ENCODE results near the gene PCBP4.

PCBP4 gene

DNA sequence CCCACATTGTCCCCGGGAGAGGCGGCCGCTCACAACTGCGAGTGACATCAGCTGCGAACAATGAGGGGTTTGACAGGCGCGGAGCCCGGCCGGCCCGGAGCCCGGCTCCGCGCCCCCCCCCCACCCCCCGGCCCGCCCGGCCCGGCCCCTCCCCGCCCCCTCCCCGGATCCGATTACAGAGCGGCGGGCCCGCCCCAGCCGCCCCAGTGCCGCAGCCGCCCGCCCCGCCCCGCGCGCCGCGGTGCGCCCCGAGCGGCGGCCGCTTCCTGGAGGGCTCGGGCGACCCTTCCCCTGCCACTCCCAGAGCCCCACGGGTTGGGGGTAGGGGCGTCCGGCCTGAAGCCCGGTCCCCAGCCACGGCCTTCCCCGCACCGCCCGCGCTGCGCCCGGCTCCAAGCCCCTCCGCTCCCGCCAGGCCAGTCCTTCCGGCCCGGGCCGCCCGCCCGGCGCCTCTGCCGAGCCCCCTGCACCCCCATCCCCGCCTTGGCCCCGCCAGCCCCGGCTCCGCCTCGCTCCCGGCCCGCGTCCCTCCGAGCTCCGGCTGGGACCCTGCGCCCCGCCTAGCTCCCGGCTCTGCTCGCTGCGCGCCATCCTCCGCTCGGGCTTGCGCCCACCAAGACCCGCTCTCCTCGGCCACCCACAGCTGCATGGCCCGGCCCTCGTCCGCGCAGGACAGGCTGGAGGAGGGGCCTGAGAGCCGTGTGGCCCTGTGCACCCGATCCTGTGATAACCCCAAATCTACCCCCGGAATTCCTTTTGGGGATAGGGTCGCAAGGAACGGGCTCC is at the start of gene PCBP4:
Gene PCBP4 (minus strand): TSS at position 71 of the 786 bp plus-strand sequence. CDS start 6,214 bp downstream, outside the sequence.
- DNase-seq, result no peak

DNA sequence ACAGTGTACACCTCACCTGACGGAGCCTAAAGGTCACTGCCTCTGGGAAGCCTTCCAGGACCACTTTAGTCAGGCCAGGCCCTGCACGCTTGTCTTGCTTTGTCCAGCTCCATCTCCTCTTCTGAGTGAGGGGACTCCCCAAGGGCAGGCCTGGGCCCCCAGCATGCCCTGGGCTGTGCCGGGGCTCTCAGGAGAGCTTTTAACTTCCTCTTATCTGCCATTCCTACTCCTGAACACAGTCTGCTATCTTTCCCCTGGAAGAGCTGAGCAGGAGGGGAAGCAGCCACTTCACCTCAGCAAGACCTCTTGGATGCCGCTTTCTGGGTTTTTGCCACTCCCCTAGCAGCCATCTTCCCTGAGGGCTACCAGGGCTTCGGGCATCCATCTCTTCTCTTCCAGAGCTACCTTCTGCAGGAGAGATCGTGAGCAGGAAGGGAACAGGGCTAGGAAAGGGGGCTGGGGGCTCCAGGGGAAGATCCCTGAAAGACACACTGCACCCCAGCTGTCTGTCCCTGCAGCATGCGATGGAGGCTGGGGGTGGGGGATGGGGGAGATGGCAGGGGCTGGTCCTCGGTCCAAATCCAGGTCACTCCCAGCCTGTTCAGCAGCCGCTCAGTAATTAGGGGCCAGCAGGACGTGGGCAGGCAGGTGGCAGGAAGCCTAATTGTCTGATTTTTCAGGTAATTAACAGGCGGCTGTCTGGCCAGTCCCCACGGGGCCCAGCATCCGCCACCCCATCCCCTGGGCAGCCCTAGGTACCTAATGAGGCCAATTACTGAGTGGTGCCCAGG is 48.4 kb upstream of the PCBP4 start:
- no peak for DNase-seq

DNA sequence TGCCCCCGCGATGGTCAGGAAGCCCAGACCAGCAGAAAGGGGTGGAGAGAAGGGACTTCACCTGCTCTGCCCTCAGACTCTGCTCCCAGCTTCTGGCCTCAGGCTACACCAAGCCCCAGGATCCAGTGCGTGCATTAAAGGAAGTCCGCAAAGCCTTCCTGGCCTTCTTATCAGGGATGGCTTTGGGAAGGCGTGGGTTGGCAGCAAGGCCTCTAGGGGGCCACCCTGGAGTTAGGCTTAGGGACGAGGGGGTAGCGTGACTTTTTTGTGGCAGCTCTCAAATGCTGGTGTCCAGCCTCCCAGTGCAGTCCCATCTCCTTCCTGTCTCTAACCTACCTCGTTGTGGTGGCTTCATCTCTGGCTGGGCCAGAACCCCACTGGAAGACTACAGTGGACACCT is 47.4 kb upstream of the PCBP4 start:
- no peak for DNase-seq

DNA sequence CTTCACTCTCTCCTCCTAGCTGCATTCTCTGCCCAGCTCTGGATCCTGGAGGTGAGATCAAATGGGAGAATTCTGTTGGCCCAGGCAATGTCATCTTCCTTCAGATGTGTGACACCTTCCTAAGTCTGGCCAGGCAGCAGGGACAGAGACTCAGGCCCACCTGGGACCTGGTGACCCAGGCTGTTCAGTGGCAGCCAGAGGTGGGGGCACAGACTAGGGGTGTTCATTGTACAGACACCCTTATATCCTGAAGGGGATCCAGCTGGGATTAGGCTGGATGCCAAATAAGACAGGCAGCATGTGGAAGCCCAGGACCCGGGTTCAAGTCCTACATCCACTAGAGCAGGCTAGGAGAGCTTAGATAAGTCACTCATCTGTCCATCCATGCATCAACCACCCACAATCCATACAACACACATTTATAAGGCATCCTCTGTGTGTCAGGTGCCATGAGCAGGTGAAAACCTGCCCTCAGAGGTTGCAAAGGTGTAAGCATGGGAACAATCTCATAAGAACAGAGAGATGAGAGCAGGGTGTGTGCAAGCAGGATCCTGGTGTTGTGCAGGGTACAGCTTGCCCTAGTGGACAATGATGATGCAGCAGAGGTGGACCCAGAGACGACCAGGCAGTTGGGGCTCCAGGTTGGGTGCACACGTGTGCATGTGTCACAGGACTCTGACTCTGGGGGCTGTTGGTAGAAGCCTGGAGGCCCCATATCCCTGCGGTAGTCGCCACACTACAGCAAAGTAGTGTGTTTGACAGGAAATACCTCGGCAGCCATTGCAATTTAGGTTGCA is 46.7 kb upstream of the PCBP4 start:
- DNase-seq, result no peak

DNA sequence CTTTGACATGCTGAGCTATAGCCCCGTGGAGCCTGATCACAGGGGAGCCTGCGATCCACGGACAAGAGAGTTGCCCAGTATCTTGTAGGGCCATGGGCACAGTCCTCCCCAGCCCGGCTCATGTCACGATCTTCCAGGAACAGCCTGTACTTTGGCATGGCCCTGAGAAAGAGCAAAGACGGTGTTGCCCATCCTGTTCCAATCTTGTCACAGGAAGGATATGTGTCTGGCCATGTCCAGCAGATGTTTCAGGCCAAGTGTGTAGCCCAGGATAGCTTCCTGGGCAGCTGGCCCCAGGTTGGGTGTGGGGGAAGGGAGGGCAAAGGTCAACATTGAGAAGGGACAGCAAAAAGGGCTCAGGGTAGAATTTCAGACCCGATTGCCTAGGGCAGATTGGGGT is 45.4 kb upstream of the PCBP4 start:
- no peak for DNase-seq

DNA sequence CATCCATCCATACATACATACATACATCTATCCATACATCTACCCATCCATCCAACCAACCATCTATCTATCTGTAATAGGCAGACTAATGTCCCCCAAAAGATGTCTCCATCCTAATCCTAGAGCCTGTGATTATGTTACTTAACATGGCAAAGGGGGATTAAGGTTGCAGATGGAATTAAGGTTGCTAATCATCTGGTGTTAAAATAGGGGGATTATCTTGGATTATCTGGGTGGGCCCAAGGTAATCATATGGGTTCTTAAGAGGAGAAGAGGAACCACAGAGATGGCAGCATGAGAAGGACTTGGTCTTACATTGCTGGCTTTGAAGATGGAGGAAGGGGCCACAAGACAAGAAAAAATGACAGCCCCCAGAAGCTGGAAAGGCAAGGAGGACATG is 43.2 kb upstream of the PCBP4 start:
- no peak for DNase-seq

DNA sequence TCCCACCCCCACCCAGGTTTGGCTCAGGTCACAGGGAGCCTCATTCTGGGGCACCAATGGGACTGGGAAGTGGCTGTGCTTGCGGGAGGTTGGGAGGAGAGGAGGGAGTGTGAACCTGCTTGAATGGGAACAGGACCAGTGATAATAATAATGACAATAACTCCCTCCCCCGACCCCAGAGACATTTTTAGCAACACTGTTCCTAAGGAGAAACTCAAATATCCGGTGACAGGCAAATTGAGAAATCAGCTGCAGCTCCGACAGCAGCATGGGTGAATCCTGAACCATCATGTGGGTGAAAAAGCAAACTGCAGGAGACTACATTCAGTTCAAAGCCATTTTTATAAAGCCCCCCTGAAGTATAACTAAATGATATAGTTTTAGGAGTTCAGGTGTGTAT is 40.0 kb upstream of the PCBP4 start:
- DNase-seq, result no peak

DNA sequence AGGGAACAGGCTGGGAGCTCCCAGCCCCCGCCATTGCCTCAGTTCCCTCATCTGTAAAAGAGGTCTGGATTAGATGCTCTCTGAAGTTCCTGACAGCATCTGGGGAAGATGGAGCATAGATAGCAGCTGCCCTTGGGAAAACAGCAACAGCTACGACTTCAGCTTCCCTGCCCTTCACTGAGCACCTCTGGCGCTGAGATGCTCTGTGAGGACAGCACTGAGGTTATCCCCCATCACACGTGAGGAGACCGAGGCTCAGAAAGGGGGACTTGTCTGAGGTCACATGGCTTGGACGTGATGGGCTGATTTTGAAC is 39.5 kb upstream of the PCBP4 start:
- no peak for DNase-seq

DNA sequence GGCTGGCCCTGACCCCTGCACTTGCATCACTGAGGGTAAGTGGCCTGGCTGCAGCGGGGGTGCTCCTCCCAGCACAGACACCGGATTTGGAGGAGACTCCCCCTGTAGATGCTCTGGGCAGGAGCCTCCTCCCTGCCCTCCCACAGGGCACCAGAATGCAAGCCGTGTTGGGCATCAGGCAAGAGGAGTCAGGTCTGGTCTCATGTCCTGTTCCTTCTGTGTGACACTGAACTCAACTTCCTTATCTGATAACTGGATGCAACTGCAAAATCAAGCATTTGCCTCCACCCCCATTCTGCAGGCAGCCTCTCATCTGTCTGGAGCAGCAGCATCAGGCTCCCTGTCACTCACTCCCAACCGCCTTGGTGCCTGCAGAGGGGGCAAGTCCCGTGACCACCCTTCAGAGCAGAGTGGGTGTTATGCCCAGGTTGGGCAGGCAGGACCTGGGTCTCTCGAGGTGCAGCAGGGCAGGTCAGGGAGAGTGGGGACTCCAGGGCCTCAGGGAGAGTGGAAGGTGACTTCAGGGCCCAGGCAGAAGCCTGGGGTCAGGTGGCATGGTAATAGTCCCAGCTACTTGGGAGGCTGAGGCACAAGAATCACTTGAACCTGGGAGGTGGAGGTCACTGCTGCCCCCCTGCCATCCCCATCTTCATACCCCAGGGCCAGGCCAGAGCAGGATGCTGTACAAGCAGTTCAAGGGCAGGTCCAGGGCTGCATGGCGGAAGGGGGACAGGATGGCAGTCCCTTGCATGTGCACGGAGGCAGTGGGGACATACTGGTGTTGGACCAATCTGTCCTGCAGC is 39.0 kb upstream of the PCBP4 start:
- DNase-seq, result no peak

DNA sequence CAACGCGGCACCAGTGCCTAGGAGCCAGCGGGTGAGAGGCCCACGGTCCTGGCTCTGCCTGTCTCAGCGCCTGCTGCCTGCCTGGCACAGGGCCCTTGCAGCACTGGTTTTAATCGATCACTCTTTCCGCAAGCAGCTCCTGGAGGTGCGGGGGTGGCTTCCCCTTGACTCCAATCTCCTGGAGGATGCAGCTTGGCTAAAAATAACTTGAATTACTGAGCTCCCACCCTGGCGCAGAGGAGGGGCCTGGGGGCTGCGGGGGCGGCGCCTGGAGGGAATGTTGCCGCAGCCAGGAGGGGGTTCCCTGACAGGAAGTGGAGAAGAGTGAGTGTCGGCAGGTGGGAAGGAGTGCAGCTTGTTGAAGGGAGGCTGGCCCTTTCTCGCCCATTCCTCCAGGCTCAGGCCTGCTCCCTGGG is 38.3 kb upstream of the PCBP4 start:
- no peak for DNase-seq

DNA sequence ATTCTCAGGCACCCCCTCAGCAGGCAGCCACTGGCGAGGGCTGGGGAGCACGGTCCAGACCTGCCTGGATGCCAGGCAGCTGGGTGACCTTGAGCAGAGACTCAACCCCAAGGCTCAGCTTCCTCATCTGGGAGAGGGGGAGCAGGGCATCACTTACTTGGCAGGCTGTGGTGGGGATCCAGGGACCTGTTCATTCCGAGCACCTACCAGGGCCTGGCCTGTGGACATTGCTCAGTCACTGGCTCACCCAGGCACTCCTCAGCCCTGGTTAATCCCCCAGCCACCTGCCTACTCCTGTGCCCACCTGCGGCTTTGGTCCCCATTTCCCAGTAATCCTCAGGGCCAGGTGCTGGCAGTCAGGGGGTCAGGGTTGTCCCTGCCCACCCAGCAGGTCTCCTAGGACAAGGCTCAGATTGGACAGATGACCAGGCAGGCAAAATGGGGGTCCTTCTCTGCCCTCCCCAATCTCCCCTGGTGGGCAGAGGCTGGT is 37.7 kb upstream of the PCBP4 start:
- no peak for DNase-seq

DNA sequence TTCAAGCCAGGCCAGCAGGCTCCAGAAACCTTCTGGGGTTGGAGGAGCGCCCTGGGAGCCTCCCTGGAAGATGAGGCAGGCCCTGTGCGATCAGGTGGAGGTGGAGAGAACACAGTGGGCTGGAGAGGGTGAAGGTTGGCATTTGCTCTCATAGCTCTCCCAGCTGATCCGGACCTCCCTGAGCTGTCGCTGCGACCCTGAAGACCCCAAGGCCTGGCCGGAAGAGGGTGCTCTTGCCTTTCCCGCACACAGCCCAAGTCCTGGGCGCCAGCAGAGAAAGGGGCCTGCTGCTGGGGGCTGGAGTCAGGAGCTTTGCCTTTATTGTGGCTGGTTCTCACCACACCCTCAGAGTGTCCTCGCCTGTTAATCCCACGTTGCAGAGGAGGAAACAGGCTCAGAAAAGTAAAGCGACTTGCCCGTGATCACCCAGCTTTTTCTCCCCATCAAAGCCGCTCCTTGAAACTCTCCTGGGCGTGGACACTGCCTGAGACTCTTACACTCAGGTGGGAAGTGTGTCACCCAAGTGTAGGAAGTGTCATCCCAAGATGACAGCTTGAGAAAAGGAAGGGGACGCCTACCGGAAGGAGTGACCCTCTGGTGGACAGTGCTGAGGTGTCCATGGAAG is 37.0 kb upstream of the PCBP4 start:
- no peak for DNase-seq

DNA sequence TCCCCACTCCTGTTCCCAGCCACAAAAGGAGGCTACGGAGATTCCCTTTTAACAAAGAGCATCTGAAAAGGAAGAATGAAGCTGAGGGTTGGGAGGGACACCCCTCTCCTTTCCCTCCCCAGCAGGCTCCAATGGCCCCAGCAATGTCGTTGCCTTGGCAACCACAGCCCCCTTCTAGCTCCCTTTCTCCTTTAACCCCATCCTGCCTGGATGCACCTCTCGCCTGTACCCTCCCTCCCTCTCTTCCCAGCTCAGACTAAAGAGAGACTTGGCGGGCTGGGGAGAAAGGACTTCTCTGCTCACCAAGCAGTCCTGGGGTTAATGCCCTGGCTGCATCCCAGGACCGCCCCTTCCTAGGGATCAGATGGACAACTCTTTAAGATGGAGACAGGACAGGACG is 35.5 kb upstream of the PCBP4 start:
- no peak for DNase-seq

DNA sequence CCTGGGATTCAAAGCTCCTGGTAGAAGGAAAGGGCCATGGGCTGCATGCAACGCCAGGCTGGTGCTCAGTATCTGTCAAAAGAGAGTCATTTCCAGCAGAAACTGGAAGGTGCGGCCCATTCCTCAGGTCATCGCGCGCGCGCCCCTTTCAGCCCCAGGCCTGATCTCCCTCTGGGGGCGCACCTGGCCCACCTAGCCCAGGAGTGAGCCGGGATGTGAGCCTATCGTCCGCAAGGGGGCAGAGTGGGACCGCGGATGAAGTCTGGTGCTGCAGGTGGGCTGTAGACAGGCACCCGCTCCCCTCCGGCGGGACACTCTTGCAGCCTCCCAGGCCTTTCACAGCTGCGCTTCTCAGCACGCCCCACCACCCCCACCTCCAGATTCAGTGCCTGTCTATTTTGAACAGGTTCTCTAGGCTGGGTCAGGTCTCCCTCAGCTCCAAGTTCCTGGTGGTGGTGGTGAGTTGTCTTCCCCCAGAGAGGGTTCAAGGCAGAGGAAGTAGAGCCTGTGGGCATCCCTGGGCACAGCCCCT is 34.3 kb upstream of the PCBP4 start:
- peak; percentile 81 for DNase-seq

DNA sequence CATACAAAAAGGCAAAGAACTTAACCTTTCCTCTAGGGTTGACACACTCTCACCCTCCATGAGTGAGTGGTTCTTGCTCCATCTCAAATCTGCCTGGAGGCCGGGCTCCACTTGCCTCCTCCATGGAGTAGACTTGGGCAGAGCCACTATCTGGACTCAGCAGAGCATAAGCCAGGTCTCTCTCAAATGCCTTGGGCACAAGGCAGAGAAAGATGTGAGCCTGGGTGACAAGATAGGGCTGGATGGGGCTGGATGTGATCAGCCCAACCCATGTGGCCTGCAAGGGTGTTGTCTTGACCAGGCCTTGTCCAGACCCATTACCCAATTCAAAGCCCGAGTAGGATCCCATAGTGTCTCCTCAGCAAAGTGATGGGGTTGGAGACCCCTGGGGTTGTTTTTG is 32.6 kb upstream of the PCBP4 start:
- no peak for DNase-seq

DNA sequence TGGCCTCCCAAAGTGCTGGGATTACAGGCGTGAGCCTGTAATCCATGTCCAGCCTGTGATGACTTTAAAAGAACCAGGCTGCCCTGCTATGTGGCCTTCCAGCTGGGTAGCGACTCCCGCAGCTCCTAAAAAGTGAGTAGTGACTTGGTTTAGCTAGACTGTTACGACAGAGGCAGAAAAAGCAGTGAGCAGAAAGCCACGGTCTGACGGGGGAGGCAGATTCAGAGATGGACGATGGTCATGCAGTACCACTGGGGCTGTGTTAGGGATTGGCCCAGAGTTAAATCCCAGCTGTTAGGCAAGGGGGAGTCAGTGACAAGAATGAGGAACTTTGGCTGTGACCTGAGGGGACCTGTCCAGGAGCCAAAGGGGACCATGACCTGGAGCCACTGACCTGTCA is 31.5 kb upstream of the PCBP4 start:
- DNase-seq, result no peak

DNA sequence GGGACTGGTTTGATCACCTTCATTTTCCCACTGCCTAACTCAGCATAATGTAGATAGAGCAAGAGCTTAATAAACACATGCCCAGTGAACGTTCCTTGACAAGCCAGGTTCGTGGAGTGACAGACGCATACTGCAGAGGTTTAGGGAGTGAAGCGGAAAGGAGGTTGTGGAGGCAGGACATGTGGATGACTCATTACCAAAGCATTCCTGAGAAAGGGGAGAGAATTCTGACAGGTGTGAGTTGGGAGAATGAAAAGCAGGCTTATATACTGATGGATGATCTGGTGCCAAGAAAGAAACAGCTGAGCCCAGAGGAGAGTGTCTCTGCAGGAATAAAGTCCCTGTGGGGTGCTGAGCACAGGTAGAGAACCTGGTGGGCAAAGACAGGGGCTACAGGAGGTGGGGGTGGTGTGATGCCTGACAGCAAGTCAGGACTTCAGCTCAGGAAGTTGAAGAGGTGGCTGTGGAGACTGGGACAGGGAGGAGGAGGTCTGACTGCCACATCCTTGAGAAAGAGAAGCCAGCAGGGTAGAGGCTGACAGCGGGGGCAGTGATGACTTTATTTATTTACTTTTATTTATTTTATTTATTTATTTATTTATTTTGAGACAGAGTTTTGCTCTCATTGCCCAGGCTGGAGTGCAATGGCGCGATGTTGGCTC is 30.8 kb upstream of the PCBP4 start:
- DNase-seq, result no peak

DNA sequence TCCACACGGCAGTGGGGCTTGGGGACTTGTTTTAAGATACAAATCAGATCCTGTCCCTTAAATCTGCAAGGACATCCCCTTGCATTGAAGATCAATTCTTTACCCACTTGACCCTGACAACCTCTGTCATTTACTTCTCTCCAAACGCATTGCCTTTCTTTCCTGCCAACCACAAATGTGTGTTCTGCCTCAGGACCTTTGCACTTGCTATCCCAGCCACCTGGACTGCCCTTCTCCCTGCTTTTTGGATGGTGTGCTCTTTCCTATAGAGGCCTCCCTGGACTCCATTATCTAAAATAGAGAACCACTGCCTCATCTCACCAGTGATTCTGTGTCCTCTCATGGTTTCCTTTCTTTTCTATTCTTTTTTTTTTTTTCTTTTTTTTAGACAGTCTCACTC is 29.9 kb upstream of the PCBP4 start:
- DNase-seq, result no peak

DNA sequence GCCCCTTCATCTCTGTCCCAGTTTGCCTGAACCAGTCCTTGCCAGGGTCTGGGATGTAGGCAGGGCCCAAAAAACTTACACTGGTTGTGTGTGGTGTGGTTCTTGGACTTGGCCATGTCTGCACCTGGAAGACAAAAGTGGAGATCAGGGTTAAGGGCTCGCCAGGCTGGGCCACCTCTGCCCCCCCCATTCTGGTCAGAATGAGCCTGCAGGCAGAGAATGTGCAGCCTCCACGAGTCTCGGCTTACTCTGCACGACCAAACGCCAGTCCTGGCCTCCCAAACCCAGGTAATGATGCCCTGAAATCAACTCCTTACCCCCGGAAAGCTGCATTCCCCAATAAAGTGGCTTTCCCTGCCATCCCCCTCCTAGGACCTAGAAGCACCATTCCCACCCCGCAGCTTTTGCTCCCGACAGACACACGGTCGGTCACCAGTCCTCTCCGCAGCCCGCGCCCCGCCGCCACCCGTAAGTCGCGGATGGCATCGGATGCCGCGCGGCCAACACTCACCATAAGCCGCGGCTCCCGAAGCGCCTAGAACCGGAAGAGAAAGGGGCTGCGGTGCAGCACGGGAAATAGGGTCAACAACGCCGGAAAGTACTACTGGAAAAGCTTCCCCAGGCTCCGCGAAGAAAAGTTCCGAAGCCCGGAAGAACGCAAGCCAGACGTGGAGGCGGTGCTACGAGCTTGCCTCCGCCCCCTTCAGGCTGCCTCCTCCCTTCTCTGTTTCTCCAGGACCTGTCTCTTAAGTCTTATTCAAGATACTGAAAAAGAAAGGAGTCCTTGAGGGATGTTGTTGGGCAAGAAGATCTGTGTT is 28.3 kb upstream of the PCBP4 start, which contains the start of gene RPL29:
Gene RPL29 (minus strand): TSS at position 550 of the 818 bp plus-strand sequence. CDS start 434 bp downstream, at position 116.
- peak; percentile 88 for DNase-seq

DNA sequence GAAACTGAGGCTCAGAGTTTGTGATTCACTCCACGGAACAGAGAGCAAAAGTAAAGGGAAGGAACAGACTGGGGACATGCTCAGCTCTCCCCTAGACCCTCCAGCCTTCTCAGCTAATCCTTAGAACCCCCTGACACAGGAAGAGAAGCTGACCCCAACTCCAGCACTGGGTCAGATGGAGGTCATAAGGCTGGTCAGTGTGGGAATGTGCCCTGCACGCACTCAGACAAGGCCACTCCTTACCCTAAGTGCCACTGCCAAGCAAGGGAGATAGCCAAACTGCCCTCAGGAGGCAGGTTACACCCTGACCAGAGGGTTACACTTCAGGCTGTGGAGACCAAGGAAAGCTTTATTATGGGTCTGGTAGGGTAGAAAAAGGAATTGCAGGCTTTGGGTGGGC is 27.3 kb upstream of the PCBP4 start:
- DNase-seq, result no peak

All from activated CD4-positive, CD25-positive, alpha-beta regulatory T cell treated with anti-CD3 and anti-CD28 coated beads, Interleukin-2, amount 50 U/mL, for 72 hours (primary cell).